WERI-Rb-1 (cell line): ENCODE data around the gene MSRB3.

Source experiments
- DNase-seq: peaks from one replicate; pipeline ENCODE4 v3.0.0-alpha.2; 2020
- H3K27ac ChIP-seq: fragments of 250-450 bp; sonication (Bioruptor Pico); 2 replicates; pipeline ENCODE4 v1.5.1; 2020; ENCODE audit warnings: mild to moderate bottlenecking, moderate library complexity
- H3K27me3 ChIP-seq: fragments of 250-450 bp; sonication (Bioruptor Pico); 2 replicates; pipeline ENCODE4 v1.5.1; 2021; ENCODE audit warnings: mild to moderate bottlenecking, low read depth, moderate library complexity; ENCODE audit not compliant: insufficient read depth, severe bottlenecking
- H3K36me3 ChIP-seq: fragments of 250-450 bp; sonication (Bioruptor Pico); 2 replicates; pipeline ENCODE4 v1.5.1; 2020; ENCODE audit warnings: mild to moderate bottlenecking, moderate library complexity
- H3K4me3 ChIP-seq: 2 replicates; pipeline ENCODE4 v1.5.1; 2011; ENCODE audit warnings: low read depth, mild to moderate bottlenecking, control low read depth, low read length
- H3K9me3 ChIP-seq: fragments of 250-450 bp; sonication (Bioruptor Pico); 2 replicates; pipeline ENCODE4 v1.5.1; 2021; ENCODE audit warnings: mild to moderate bottlenecking, moderate library complexity; ENCODE audit not compliant: severe bottlenecking
- CTCF ChIP-seq: IDR thresholded peaks from 2 replicates; pipeline ENCODE4 v1.5.1; 2011; ENCODE audit warnings: low read depth, mild to moderate bottlenecking, control low read depth, inconsistent platforms, low read length

MSRB3 gene

GRCh38 chr12:65504417-65504816, 225.9 kb downstream of the MSRB3 start:
- DNase-seq = no peak
- H3K9me3 ChIP-seq = no peaks in the 10 kb centered on the region
- no peaks in the 10 kb centered on the region for H3K27me3 ChIP-seq
- no peak for TF ChIP-seq CTCF
- H3K4me3 ChIP-seq = no peak overlapping the region
- no peak overlapping the region for H3K27ac ChIP-seq
- H3K36me3 ChIP-seq = no peaks in the 10 kb centered on the region

- H3K27me3 ChIP-seq = no peaks in the 10 kb centered on the region
- no peak overlapping the region for H3K27ac ChIP-seq
- H3K9me3 ChIP-seq = no peaks in the 10 kb centered on the region
- H3K4me3 ChIP-seq = no peak overlapping the region
- TF ChIP-seq CTCF = no peak
- H3K36me3 ChIP-seq = no peaks in the 10 kb centered on the region
- DNase-seq = no peak
Measured at GRCh38 chr12:65505386-65506121, 227.1 kb downstream of the MSRB3 start.

GRCh38 chr12:65508276-65509035, 230.0 kb downstream of the MSRB3 start:
- Histone ChIP-seq H3K27ac (no peak overlapping the region), H3K9me3 (no peaks in the 10 kb centered on the region), H3K4me3 (no peak overlapping the region), H3K27me3 (no peaks in the 10 kb centered on the region), H3K36me3 (no peaks in the 10 kb centered on the region)
- DNase-seq = no peak
- no peak for TF ChIP-seq CTCF

GRCh38 chr12:65510007-65510406, 231.5 kb downstream of the MSRB3 start:
- no peaks in the 10 kb centered on the region for H3K27me3 ChIP-seq
- no peak for TF ChIP-seq CTCF
- no peak overlapping the region for H3K27ac ChIP-seq
- no peaks in the 10 kb centered on the region for H3K9me3 ChIP-seq
- no peak overlapping the region for H3K4me3 ChIP-seq
- no peak for DNase-seq
- no peaks in the 10 kb centered on the region for H3K36me3 ChIP-seq

GRCh38 chr12:65510584-65511050, 232.1 kb downstream of the MSRB3 start:
- Histone ChIP-seq H3K27ac (no peak overlapping the region), H3K36me3 (no peaks in the 10 kb centered on the region), H3K4me3 (no peak overlapping the region), H3K9me3 (no peaks in the 10 kb centered on the region), H3K27me3 (no peaks in the 10 kb centered on the region)
- no peak for DNase-seq
- no peak for TF ChIP-seq CTCF
